ENCODE results near the gene PDE8A.

DNA sequence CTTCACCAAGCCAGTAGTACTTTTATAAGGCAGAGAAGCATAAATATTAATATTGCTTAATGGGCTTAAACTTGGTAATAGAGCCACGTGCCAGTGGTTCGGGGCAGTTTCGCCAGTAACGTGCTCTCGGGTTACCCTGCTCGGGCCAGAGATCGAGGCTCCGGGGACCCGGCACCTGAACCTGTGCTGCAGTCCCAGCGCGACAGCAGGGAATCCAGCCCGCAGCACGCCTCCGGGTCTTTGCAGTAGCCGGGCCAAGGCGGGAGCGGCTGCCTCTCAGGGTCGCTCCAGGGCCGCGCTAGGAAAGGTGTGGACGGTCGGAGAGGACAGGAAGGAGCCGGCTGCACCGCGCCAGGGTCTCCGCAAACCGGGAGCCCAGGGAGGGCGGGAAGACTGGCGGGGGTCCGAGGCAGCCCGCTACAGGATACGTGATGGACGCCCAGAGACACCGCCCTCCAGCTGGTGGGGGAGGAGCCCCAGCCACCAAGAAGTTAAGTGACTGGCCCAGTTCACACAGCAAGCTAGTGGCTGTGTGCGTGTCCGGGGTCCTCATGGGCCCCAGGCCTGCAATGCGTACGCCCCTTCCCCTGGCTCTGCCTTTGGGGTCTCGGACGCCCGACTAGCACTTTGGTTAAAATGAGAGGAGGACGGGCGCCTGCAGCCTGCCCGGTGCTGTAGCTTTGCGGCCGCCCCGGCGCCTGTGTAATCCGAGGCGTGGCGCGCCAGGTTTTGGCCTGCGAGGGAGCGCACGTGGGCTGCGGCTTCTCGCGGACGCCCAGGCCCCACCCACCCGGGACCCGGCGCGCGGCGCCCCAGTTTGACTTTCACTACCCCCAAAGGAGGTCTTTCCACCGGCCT lies 1.2 kb upstream of the PDE8A start:
- TF ChIP-seq, protein P1, sequence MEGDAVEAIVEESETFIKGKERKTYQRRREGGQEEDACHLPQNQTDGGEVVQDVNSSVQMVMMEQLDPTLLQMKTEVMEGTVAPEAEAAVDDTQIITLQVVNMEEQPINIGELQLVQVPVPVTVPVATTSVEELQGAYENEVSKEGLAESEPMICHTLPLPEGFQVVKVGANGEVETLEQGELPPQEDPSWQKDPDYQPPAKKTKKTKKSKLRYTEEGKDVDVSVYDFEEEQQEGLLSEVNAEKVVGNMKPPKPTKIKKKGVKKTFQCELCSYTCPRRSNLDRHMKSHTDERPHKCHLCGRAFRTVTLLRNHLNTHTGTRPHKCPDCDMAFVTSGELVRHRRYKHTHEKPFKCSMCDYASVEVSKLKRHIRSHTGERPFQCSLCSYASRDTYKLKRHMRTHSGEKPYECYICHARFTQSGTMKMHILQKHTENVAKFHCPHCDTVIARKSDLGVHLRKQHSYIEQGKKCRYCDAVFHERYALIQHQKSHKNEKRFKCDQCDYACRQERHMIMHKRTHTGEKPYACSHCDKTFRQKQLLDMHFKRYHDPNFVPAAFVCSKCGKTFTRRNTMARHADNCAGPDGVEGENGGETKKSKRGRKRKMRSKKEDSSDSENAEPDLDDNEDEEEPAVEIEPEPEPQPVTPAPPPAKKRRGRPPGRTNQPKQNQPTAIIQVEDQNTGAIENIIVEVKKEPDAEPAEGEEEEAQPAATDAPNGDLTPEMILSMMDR (conservative IDR thresholded peaks at IDR 0.05; ENCODE audit: low read depth, low read length): no peak
- TF ChIP-seq EZH2 (IDR thresholded peaks at IDR 0.05; ENCODE audit: low read length, unreplicated experiment) (no peak), EZH2phosphoT487 (IDR thresholded peaks at IDR 0.05; ENCODE audit: borderline replicate concordance, low read length) (no peak)

All from PC-3 (cell line).